GM19193 (cell line): ENCODE results near the gene SYNCRIP.

Experiments
- POLR2A ChIP-seq: IDR thresholded peaks from 4 replicates; pipeline ENCODE4 v1.6.1; 2011; ENCODE audit not compliant: insufficient read depth, insufficient read length; ENCODE audit errors: extremely low read depth

Gene SYNCRIP

DNA sequence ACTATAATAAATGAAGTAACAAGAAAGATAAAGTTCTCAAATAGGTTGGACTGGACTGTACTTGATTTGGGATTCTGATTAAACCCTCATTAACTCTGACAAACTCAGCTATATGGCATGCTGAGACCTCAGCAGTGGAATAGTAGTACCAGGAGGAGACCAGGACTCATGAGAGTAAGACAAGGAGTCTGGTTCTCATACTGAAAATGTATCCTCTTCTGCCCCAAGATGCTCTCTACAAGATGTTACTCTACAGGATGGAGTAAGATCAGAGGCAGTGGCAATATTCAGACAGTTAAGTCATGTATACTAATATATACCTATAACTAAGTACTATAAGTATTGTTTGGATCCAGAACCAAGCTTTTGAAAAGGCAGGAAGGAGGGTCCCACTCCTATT, 31.9 kb upstream of the SYNCRIP start:
- no peak for TF ChIP-seq POLR2A

DNA sequence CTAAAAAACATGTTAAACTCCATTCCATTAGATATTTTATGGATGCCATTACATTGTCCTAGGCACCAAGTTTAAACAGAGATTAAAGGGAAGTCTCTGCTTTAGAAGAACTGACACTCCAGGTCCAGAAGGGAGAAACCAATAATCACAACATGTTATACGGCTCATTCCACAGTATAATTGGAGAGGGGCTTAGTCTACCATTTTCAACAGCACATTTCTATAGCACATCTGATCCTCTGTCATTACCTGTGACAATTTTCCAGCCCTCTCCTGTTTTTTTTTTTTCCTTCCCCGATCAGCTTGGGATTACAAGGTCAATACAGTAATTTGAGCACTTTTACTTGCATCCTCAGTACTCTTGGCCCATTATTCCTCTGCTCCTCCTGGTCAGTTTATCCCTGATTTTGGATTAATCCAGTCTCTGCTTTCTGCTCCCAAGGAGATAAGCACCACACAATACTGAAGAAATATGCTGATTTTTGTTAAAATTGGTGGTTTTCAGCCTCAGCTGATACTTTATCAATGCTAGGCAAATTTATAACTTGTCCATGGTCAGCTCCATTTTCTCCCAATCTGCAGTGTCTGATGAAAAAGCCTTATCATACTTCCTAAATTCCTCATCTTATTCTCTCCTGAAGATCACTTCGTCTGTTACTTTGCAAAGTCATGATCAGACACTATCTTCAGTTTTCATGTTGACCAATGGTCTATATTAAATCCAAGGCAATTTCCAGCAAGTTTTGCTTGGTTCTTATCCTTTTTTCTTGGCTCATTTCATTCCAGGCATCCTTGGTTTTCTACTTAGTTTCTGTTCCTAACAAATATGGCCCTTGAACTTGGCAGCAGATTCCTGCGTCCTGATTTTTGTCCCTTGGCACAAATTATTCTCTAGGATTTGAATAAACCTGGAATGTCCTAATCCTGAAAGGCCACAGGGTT, 30.8 kb upstream of the SYNCRIP start:
- peak; percentile 34 for TF ChIP-seq POLR2A

DNA sequence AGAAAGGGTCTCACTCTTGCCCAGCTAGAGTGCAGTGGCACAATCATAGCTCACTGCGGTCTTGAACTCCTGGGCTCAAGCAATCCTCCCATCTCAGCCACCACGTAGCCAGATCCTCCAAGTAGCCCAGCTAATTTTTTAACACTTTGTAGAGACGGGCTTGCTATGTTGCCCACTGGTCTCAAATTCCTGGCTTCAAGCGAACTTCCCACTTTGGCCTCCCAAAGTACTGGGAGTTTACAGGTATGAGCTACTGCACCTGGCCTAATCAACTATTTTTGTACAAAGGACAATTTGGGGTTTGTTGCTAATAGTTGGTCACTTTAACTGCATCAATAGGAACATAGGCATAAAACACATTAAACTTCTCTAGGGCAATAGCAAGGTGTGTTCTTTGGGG, 29.9 kb upstream of the SYNCRIP start:
- no peak for TF ChIP-seq POLR2A

DNA sequence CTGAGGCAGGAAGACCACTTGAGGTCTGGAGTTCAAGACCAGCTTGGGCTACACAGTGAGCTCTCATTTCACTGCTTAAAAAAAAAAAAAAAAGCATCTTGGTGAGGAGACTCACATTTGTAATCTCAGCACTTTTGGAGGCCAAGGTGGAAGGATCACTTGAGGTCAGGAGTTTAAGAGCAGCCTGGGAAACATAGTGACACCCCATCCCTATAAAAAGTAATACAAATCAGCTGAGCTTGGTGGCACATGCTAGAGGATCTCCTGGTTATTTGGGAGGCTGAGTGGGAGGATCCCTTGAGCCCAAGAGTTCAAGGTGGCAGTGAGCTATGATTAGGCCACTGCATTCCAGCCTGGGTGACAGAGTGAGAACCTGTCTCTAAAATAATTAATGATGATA, 29.4 kb upstream of the SYNCRIP start:
- TF ChIP-seq POLR2A, result no peak

DNA sequence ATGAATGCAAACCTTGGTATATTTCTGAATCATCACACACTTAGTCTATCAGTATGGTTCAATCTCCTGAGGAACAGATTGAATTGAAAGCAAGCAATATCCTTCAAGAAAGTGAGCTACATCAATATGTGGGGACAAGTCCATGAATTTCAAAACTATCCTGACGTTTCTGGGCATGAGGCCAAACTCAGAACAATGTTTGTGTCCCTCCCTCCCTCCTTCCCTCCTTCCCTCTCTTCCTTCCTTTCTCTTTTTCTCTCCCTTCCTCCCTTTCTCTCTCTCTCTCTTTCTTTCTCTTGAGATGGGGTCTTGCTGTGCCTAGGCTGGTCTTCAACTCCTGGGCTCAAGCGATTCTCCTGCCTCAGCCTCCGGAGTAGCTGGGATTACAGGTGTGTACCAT, 27.9 kb upstream of the SYNCRIP start:
- TF ChIP-seq POLR2A, result no peak

DNA sequence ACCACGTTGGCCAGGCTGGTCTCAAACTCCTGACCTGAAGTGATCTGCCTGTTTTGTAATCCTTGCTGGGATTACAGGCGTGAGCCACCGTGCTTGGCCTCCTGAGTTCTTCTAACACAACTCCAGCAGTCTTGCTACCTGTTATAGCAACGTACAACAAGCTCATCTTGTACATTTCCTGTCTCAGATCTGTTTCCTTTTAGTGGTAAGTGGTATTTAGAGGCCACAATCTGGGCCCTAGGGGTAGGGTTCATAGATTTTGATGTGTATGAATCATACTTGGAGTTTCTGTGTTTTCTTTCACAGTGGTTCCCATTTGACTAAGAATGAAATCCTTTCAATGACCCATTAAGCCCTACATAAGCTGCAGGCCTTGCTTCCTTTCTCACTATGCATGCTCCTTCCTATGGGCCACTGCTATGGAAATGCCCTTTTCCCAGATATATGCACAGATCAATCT, 27.1 kb upstream of the SYNCRIP start:
- no peak for TF ChIP-seq POLR2A

DNA sequence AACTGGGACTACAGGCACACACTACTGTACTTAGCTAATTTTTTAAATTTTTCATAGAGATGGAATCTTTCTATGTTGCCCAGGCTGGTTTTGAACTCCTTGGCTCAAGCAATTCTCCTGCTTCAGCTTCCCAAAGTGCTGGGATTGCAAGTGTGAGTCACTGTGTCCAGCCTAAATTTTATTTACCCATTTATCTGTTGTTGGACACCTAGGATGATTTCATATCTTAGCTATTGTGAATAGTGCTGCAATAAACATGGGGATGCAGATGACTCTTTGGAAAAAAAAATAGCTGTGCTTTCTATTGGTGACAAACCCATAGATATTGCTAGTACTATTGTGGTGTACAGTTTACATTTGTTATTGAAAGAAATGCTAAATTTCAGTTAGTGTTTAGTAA, 19.6 kb upstream of the SYNCRIP start:
- no peak for TF ChIP-seq POLR2A

DNA sequence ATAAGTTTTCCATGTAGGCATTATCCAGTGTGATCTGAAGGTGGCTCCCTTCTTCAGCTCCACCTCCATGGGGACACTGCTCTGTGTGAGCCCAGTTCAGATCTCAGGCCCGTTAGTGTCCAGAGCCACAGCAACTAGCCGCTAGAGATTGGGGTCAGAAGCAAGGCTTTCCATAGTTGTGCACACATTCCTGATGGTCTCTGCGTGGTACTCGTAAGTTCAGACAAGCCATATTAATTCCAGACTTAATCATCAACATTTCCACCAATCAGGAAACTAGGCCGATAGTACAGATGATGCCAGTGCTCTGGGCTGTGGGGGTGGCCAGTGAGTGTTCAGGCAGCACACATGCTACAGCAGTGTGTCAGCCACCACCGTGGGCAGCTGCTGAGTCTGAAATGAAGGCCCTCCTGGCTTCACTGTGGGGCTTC, 17.5 kb upstream of the SYNCRIP start:
- TF ChIP-seq POLR2A, result no peak

DNA sequence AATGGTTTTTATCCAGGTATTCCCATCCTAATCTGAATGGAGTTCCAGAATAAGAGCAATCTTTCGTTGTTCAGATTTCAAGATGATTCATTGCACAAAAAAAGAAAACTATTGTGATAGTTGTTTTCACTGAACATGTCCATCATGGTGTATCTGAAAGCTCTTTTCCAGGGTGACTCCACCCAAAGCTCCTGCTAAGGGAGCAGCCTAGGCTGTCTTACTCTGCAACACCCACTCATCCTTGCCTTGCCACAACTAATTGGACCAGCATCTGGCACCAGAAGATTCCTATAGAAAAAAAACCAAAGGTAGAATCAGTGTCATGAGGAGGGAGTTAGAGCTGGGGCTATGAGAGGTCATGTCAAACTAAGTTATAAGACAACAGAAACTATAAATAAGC, 7.9 kb upstream of the SYNCRIP start:
- no peak for TF ChIP-seq POLR2A

DNA sequence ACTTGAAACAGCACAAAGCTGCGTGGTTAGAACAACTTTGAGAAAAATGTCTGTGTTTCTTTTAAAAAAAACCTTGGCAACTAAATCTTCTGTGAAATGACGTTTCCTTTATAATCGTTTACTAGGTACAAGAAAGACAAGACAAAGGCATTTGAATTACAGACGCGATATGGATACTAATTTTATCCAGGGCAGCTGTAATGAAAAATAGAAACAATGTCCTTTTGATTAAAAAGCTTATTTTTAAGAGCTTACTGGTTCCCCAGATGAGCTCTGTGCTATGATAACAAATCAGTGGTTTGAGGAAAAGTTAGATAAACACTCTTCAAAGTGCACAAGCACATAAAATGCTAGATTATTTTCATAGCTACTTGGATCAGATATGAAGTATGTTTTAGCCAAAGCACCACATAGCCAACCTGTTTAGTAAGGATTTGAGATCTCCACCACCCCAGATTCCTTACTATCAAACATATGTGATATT, 1.6 kb upstream of the SYNCRIP start:
- no peak for TF ChIP-seq POLR2A

DNA sequence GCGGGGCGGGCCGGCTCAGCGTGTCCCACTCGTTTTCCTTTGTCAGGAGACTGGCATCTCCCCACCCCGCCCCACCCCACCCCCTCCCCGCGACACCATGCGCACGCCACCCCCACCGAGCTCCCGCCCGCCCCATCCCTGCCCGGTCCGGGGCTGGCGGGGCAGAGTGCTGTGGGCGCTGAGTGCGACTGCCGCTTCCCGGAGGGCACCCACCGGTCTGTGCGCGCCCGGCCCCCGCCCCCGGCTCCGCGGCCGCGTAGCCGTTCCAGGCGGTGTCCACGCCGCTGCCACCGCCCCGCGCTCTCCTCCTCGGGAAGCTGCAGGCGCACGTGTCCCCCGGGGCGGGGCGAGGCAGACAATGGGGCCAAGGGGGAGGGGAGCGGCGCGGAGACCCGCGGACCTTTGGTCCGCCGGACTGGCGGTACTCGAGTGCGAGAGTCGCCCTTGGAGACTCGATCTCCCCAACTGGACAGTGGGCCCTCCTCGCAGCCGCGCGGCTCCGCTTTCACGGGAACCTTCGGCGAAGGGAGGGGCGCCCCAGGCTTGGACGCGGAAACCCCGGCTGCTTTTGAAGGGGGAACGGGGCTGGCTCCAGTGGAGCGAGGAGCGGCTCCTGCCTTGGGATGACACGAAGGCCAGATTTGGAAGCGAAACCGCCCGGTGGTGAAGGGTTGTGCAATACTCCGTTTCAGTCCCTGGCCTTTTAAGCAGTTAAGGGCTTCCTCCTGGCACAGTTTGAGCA, 1.0 kb upstream of the SYNCRIP start:
- peak; percentile 79 for TF ChIP-seq POLR2A

DNA sequence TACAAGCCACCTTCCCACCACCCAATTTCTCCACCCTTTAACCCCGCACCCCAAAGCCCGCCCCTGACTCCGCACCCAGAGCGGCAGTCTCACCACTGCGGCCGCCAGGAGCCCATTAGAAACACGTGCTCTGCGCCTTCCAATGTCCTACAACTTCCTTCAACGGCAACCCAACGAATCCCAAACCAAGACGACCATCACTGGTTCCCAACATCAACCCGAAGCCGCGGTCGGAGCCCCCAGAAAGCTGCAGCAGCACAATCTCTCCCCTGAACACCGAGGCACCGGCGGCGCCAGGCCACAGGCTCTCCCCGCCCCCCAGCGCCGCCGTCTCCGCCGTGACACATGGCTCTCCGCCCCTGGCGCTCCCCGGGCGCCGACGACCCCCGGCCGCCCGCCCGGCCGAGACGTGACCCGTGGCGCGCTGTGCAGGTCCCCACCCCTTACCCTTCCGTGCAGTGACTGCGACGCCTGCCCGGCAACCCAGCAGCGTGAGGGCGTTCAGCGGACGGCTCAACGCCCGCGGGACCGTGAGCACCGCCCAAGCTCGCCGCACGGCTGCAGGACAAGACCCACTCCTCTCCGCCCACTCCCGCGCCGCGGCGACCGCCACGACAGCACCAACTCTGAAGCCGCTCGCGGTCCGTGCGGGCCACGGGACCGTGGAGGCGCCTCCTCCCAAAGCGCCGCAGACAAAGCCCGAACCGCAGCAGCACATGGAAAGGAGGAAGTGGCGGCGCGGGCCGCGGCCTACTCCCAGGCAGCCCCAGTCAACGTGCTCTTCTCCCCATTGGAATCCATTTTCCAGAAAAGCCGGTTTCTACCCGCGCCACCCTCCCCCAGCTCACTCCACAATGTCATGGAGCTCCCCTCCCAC, 551 bp downstream of the SYNCRIP start:
- no peak for TF ChIP-seq POLR2A

DNA sequence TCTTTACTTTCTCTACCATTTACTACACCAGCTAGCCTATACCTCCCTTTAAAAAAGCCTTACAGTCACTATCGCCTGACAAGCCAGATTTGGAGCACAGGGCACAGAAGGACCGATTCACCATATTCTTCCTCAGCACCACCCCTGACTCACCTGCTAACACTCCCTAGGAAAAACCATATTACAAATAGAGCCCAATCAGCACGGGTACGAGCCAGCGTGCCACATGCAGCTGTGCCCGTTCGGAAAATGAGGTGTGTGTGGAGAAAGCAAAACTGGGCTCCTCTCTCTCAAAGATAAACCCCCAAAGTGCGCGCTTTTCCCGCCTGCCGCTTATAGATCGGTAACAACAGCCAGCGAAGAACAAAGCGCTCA, 1.2 kb downstream of the SYNCRIP start:
- TF ChIP-seq POLR2A, result no peak

DNA sequence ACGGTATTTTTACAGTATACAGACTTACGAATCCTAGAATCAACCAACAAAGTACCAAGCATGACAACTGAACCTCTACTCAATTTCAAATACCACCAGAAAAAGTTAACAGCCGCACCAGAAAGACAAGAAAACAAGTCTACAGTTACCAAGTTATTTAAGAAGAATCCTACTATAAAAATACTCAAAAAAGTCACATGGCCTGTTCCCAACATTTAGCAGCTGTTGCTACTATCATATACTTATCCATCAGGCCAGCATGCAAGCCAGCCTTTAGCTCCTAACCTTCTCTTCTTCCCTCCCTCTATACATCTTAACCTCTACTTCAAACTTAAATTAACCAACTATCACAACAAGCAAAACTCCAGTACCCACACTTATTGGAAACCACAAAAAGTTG, 1.9 kb downstream of the SYNCRIP start:
- no peak for TF ChIP-seq POLR2A

DNA sequence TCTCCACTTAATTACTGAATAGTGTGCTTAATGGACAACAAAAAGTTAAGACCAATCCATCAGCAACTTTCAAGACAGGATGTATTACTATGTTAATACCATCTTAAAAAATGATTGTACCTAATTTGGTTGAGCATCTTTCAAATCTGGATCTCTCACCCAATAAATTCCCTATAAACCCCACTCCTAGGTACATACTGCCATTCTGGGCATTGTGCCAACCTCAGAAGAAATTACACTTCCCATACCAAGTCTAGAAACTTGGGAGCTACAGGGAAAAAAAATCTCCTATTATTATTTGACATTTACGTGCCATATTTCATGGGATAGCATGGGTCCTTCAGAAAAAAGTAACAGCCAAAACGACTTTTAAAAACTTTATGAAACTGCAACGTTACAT, 5.1 kb downstream of the SYNCRIP start:
- no peak for TF ChIP-seq POLR2A
